GM21526 (cell line): Measurements from ENCODE around the gene HSBP1.

Source experiments
- ATAC-seq: cut with Tn5 transposase; IDR thresholded peaks from one replicate; pipeline ENCODE4 v1.9.1; 2021; ENCODE audit warnings: moderate library complexity; ENCODE audit not compliant: unreplicated experiment, low FRiP score

Gene HSBP1

DNA sequence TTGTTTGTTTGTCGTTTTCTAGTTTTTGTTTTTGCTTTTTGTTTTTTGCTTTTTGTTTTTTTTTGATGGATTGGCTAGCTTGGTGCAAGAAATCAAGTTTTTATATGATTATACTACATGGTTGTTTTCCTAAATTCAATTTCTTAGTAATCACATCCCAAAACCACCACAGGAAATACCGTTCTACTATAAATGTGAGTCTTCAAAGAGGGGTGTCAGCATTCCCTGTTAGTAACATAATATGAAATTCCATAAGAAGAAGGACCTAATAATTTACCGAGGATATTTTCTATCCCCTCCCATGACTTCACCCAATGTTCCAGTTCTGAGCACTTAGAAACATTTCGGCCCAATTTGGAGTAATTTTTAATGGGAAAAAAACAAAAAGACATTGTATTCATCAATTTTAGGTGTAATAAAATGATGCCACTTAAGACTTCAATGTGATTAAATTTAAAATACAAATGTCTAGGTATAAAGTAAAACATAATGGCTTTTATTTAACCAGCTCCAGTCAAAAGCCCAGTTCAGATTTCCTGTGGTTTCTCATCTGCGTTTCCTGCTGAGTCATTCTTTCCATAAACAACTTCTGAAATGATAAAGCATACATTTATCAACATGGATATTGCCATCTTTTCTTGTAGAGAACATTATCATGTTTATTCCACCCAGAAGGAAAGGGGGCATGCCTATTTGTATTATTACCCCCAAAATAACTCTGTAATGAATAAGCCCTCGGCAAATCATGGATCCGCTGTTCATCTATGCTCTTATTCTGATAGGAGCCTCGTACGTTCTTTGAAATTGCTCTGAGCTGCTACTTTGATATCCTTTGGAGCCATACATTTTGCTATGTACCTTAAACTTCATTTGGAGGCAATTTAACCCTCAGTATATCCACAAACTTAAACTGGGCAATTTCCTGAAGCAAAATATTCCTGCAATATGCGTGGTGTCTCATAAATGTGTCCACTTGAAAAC is 28.1 kb downstream of the HSBP1 start:
- no peak for ATAC-seq

DNA sequence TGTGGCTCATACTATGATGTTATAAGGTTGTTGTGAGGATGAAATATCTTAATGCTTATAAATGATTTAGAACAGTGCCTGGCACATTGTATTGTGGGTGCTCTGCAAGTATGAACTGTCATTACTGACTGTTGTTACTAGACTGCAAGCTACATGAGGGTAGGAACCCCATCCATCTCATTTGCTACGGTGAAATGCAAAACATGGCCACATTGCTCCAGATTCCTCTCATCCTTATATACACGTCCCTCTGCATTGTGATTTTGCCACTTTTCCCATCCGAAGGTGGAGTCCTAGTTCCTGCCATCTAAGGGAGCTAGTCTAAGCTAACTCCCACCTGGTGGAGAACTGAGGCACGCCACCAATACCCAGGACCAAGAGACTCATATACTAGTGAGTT is 29.8 kb downstream of the HSBP1 start:
- ATAC-seq, result no peak

DNA sequence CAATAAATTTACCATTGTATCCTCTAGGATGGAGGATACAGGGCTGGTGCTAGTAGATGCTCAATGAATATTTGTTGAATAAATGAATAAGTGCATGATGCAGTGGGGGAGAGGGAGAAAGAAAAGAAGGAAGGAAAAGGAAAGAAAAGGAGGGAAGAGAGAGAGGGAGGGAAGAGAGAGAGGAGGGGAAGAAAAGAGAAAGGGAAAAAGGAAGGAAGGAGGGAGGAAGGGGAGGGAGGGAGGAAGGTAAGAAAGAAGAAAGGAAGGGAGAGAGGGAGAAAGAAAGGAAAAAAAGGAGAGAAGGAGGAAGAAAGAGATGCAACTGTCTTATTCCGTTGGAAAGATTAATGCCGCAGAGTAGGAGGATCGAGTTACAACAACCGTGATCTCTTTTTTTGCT is 30.4 kb downstream of the HSBP1 start:
- no peak for ATAC-seq

DNA sequence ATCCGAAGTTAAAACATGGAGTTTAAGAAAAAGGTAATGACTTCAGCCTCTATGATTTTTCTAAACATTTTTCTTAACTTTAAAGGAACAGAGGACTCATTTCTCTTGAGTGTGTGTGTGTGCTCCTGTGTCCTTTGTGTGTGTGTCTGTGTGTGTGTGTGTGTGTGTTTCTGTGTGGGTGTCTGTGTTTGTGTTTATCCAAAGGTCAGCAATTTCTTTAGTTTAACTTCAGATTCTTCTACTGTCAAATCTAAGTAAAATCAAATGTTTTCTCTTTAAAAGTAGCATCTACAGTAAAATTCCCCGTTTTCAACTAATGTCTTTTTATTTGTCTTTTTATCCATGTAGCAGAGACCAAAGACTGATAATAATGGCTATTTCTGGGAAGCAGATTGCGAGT is 31.8 kb downstream of the HSBP1 start:
- no peak for ATAC-seq

DNA sequence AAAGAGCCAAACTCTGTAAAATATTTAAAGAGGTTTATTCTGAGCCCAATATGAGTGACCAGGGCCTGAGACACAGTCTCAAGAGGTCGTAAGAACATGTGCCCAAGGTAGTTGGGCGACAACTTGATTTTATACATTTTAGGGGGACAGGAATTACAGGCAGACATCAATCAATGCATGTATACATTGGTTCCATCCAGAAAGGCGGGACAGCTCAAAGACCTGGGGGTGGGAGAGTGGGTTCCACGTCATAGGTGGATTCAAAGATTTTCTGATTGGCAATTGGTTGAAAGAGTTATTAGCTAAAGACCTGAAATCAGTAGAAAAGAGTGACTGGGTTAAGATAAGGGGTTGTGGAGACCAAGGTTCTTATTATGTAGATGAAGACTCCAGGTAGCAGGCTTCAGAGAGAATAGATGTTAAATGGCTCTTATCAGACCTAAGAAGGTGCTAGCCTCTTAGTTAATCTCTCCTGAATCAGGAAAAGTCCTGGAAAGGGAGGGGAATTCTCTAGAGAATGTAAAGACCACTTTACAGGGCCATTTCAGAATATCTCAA is 32.4 kb downstream of the HSBP1 start:
- no peak for ATAC-seq

DNA sequence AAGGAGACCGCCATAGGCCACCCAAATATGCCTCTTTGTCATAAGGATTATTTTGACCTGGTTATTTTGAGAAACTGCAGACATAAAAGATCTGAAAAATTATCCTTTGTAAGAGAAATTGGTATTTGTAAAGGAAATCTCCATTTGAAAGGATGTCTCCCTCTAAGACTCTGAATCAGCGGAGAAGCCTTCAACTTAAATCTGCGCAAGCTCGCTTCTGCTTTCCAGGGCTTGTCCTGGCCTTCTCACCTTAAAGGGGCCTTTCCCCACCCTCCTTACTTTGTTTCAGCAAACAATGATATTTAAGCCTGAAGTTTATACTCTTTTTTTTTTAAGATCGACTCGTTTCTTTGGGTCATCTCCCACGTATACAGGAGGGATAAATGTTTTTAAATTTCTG is 34.5 kb downstream of the HSBP1 start:
- ATAC-seq, result no peak

DNA sequence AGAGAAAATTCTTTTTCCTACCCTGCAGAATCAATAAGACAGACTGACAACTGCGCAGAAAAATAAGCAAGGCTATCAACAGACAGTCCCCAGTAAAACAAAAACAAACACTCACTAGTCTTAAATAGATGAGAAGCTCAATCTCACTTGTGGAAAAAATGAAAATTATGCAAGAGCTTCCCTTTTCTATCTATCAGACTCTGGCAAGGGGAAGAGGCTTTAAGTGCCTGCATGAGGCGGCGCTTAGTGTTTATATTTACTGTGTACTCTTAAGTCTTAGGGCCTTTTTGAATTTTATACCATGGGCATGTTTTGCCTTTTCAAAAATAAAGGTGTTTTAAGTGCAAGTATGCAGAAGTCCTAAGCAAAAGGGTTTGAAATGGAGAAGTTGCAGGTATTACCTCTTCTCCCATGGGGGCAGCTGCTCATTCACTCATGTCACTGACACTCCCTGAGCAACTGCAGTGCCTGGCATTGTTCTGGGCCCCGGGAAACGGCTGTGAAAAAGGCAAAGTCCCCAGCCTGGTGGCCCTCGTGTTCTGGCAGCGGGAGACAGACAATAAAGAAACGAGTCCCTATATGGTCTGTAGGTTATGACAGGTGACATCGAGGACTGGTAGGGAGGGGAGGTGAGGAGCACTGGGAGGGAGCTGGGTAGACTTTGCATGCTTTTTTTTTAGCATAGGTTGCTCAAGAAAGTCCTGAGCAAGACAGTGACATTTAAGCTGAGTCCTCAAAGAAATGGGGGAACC is 35.2 kb downstream of the HSBP1 start:
- no peak for ATAC-seq

DNA sequence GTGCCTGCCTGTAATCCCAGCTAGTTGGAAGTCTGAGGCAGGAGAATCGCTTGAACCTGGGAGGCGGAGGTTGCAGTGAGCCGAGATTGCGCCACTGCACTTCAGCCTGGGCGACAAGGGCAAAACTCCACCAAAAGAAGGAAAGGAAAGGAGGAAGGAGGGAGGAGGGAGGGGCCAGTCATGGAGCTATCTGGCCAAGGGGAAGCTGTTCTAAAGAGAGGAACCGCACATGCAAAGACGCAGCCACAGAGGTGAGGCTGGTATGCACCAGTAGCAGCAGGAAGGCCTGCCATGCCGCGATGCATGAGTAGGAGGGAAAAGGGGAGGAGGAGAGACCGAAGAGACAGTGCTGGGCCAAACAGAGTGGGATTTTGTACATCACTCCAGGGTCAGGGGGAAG is 35.9 kb downstream of the HSBP1 start:
- no peak for ATAC-seq

DNA sequence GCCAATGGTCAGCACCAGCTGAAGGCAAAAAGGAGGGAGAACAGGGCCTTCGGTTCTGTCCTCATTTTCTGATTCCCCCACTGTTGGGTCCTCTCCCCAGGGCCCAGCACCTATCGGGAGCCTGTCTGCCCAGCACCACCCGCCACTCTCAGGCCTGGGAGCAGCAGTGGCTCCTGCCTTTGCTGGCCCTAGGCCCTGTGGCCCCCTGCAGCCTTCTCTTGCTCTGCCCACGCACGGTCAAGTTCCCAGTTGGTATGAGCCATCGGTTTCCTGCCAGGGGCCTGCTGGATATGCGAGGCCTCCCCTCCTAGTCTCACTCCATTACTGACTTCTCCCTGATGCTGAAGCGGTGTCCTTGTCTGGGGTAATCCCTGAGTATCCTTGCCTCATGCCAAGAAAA is 37.5 kb downstream of the HSBP1 start:
- ATAC-seq, result no peak

DNA sequence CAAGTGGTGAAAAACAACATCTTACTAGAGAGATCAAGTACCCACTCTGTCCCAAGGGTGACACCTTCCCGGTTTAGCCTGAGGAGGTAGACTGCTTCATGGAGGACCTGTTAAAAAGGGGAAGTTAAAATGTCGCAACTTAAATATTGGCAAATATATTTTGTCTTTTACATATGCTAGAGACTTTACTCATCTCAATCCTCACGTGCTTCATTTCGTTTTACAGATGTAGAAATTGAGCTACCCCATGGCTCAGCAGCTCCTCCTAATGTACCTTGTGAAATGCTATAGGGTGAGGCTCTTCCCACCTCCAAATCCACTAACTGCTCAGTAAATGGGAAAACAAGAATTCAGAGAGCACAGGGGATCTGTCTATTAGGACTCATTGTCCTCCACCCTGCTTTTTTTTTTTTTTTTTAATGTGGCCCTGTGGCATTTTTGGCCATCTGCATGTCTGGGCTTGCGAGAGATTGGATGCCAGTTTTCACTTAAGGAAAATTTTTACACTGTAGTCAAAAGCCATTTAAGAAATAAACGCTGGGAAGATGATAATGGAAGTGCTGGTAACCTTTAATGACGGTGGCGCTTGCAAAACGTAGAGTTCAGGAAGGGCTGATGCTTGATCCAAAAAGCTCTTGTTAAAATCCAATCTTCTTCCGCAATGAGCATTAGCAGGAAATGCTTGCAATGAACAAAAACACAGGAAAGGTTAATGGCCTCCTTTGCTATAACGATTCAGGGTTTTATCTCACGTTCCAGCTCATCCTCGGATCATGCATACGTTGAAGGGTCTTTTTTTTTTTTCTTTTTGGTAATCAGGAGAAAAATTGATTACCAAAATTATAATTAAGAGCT is 39.8 kb downstream of the HSBP1 start:
- no peak for ATAC-seq

DNA sequence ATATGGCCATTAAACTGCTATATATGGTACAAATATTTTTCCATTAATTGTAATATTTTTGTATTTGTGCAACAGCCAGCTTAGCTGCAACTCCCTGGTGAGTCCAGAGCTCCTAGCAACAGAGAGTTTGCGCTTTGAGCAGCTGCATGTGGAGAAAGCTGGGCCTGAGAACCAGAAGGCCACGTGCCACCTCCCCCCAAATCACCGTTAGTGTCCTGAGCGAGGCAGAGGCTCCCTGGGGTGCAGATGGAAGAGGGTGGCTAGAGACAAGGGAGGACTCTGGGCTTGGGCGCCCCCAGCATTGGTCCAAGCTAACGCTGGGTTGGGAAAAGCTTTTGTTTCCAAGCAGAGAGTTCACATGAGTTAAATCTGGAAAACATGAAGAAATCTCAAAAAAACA is 41.6 kb downstream of the HSBP1 start:
- ATAC-seq, result no peak

DNA sequence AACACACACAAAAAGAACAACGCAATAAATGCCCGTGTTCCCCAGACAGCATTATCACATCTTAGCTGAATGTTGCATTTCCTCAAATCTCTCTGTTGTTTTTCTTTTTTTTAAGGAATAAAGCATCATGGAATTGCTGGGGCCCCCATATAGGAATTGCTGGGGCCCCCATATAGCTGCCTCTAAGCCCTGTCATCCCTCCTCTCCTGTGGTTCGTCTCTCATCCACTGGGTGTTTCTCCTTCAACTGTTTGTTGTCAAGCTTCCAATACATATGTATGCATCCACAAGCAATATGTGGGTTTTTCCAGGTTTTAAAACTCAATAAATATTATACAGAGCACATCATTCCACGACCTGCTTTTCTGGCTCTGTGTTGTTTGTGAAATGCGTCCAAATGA is 43.2 kb downstream of the HSBP1 start:
- ATAC-seq, result no peak

DNA sequence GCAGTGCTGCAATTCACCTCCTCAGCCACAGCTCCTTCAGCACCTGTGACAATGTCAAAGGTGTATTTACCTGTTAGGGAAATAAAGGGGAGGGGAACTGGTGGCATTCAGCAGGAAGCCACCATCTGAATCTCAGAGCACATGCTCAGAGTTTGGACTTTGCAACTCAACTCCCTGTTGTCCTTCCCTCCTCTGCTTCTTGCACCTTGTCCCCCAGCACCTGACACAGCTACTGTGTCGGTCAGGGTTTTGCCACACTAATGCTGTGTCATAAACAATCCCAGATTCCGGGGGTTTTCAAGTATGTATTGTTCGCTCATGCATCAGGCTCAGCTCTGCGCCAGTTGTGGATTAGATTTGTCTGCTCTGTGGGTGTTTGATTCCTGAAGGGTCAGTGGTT is 43.7 kb downstream of the HSBP1 start:
- ATAC-seq, result no peak

DNA sequence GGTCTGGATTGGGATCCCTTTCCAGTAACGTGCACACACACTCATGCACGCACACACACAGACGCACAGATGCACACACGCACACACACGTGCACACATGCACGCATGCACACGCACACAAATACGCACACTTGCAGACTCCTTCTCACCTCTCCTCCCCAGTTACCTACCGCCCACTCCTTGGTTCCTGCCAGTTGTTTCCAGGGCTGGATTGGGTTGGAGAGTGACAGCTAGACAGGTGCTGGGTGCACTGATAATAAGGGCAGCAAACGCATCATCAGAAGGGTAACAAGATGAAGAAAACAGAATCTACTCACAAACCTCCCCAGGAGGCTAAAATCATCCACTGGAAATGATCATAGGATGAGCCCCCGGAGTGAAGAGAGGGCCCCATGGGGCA is 45.0 kb downstream of the HSBP1 start:
- ATAC-seq, result no peak

DNA sequence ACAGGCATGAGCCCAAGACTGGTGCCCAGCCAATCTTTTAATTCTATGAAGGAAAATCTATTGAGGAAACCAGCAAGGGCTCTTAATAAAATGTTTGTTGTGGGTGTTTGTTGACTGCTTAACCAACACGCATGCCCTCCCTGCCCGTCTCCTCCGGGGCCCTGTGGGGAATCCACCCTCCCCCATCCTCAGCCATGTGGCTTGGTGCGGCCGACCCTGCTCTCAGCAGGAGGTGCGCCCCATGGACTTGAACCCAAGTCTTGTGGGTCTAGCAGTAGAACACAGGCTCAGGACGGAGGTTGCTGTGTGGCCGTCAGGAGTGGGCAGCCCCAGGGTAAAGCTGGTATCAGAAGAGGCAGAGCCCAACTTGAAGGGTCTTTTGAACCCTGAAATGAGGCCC is 46.1 kb downstream of the HSBP1 start:
- no peak for ATAC-seq

DNA sequence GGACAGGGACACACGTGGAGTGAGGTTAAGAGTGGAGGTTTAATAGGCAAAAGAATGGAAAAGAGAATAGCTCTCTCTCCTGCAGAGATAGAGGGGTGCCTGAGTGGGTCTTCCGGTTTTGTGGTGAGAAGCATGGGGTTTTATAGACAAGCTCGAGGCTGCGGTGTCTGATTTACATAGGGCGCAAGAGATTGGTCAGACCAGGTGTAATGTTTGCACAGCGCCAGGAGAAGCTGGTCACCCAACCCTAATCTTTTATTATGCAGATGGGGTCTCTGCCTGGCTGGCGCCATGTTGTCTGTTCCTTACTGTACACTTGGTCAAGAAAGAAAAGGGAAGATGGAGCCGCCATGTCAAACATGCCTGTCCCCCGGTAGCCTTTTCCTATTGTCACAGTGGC is 46.6 kb downstream of the HSBP1 start:
- ATAC-seq, result no peak

DNA sequence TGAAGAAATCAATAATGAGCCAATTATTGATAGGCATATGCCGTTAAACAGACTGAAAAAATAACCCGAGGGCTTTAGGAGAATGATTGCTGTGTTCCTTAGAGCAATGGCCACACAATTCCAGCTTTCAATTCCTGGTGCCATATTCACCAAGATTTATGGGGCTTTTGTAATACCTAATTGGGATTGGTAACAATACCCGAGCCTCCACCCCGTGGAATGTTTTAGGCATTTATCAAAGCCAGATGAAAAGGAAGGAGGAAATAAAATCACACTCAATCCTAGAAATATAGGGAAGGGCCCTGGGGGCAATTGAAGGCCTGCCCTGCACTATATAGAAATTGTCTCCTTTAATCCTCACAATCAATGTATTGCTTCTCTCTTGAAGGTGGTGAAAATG is 49.0 kb downstream of the HSBP1 start:
- ATAC-seq, result no peak

DNA sequence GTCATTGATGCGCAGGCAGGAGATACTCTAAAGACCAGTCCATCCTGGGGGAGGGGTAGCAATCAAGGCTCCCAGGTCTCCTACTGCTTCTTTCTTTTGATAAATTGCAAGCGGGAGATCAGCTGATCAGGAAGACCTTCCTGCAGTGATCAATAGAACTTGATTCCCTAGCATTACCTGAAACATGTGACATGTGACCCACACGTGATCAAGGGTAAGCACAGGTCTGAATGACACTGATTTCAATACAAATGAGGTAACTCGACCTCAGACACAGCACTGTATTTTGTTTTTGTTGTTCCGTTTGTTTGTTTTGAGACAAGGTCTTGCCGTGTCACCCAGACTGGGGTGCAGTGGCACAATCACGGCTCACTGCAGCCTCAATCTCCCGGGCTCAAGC is 51.5 kb downstream of the HSBP1 start:
- ATAC-seq, result no peak

DNA sequence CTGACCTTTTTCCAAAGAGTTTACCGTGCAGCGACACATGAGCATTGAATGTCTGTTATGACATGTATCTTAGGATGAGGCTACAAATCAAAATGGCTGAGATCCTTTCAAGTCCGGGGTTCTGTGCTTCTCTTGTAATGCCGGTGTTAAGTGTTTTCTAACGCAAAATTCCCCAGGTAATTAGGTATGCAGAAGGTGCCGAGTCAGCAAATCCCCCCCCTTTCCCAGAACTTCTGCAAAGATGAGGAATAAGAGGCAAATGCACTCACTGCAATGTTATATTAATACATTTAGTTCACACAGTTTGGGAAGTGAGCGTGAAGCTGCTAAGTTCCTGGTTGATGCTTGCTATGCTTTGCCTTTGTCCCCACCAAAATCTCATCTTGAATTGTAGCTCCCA is 54.9 kb downstream of the HSBP1 start:
- ATAC-seq, result no peak

DNA sequence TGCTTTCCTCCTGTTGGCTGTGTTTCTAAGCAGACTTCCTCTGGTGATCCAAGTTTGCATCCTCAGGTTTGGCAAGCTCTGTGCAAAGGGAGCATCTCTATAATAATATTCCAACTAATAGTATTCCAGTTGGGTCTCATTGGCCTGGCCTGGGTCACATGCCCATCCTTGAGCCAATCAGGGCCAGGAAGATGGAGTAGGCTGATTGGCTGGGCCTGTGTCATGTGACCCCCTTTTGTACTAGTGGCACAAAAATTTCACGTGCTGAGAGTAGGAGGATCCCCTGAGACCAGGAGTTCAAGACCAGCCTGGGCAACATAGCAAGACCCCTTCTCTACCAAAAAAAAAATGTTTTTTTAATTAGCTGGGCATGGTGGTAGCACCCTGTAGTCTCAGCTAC is 55.9 kb downstream of the HSBP1 start:
- ATAC-seq, result no peak
